RWPE1 (cell line): Measurements from ENCODE around the gene STC2.

Source experiments
- CTCF ChIA-PET: fragments of 350-600 bp; sonication (Branson Sonifier 250); formaldehyde crosslinking; extraction: SDS; loops from one replicate; lab custom pipeline; 2021; lab: Yijun Ruan, JAX
- POLR2A ChIA-PET: fragments of 400-600 bp; formaldehyde crosslinking; extraction: SDS; loops from one replicate; lab custom pipeline; 2020; ENCODE audit warnings: antibody characterized with exemption; ENCODE audit not compliant: low non-redundant PET; lab: Yijun Ruan, JAX
- DNase-seq: peaks from one replicate; pipeline ENCODE4 v3.0.0; 2012; ENCODE audit warnings: low spot score
- H3K27ac ChIP-seq: fragments of 450-650 bp; 2 replicates; pipeline ENCODE4 v1.5.1; 2017
- TF ChIP-seq, protein P1 (sequence below): fragments of 450-650 bp; conservative IDR thresholded peaks from 2 replicates; pipeline ENCODE4 v1.5.1; 2017; ENCODE audit warnings: low read depth, mild to moderate bottlenecking

The STC2 gene

DNA sequence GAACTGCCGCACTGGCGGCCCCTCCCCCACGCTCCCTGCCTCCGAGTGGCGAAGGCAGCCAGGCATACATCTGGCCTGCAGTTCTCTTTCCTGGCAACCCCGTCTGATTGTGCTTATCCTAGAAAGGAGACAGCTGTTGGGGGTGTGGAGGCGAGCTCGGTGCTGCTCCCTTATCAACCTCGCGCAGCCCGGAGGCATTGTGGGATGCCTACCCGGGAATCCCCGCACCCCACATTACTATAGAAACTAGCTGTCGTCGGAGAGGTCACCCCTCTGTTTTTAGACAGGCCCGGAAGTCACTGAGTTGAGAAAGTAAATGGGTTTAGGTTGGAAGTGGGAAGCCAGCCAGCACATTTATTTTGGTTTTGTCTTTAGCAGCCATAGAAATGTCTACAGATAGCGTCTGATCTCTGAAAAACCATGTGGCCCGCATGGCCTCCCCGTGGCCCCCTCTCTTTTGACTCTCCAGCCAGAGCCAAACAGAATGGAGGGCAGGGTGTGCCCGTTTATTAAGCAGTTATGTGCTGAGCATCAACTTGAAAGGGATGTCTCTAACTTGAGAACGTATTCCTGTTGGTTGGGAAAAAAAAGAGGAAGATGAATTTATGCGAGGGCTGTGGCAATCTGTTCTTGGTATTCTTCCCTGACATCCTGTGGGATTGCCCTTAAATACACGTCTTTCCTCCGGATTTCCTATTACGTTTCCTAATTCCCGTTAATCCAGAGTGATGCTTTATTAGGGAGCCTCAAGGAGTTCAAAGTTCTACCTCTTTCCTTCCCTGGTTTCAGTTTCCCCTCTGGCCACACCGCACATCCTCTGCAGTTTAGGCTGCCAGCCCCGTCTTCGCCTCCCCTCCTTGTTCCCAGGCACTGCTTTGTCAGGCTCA lies 3.9 kb downstream of the STC2 start:
- TF ChIP-seq, protein P1, sequence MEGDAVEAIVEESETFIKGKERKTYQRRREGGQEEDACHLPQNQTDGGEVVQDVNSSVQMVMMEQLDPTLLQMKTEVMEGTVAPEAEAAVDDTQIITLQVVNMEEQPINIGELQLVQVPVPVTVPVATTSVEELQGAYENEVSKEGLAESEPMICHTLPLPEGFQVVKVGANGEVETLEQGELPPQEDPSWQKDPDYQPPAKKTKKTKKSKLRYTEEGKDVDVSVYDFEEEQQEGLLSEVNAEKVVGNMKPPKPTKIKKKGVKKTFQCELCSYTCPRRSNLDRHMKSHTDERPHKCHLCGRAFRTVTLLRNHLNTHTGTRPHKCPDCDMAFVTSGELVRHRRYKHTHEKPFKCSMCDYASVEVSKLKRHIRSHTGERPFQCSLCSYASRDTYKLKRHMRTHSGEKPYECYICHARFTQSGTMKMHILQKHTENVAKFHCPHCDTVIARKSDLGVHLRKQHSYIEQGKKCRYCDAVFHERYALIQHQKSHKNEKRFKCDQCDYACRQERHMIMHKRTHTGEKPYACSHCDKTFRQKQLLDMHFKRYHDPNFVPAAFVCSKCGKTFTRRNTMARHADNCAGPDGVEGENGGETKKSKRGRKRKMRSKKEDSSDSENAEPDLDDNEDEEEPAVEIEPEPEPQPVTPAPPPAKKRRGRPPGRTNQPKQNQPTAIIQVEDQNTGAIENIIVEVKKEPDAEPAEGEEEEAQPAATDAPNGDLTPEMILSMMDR = no peak
- POLR2A ChIA-PET = no interaction called here
- CTCF ChIA-PET = no interaction called here
- DNase-seq = no peak
- H3K27ac ChIP-seq = peak overlapping the region; percentile 2; the same call in 1 of the 2 replicates

DNA sequence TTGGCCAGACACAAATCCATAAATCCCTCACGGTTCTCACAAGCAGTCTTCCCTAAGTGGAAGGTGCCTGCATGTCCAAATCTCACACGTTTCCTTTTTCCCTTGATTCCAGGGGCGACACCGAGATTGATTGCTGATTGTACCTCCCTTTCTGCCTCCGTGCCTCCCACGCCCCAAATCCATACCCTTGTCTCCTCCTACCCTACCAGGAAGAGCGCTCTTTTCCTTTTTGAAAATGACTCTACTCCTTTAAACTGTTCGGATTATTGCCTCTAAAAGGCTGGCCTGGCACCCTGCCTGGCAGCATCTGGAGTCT lies 4.5 kb downstream of the STC2 start:
- ChIA-PET CTCF (no interaction called here), POLR2A (no interaction called here)
- TF ChIP-seq, protein P1 = no peak
- DNase-seq = no peak
- peak overlapping the region; percentile 2; the same call in 1 of the 2 replicates for H3K27ac ChIP-seq

- no peak for DNase-seq
- peak overlapping the region; percentile 2; the same call in 1 of the 2 replicates for H3K27ac ChIP-seq
- ChIA-PET POLR2A (interaction anchor here (0.6 kb wide), 1 partner anchor 24 kb away, joined by 3 read pairs; no protein-coding TSS in a partner anchor), CTCF (interaction anchor here (1.5 kb wide), 1 partner anchor 250 kb away, joined by 3 read pairs; no protein-coding TSS in a partner anchor)
- TF ChIP-seq, protein P1 = no peak
Observed at GRCh38 chr5:173323106-173323798, 5.0 kb downstream of the STC2 start.

DNA sequence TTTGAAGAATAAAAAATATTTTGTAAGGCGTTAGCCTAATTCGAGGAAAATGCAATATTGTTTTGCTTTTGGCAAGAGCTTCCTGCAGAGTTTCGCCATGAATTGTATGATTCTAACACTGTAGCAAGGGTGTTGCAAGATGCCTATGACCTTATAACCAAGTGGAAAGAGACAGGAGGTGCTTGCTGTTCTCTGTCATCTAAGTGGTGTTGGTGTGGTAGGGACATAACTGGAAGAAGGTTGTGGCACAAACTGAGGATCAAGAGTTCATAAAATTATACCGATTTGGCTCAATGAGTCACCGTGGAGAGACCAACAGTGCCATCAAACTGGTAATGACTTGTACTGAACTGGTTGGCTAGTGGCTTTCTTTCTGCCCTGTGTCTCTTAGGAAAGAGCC lies 6.3 kb downstream of the STC2 start:
- TF ChIP-seq, protein P1 = no peak
- CTCF ChIA-PET = interaction anchor here (1.1 to 1.5 kb wide), 2 partner anchors 10 to 251 kb away, joined by 3 read pairs; no protein-coding TSS in a partner anchor
- DNase-seq = no peak
- POLR2A ChIA-PET = no interaction called here
- no peak overlapping the region for H3K27ac ChIP-seq

- POLR2A ChIA-PET = interaction anchor here (0.9 kb wide), 1 partner anchor 17 kb away, joined by 13 read pairs; no protein-coding TSS in a partner anchor
- CTCF ChIA-PET = interaction anchor here (0.5 to 1.3 kb wide), 5 partner anchors 26 to 444 kb away, joined by 3 to 4 read pairs (median 3); no protein-coding TSS in a partner anchor
- no peak for DNase-seq
- peak overlapping the region; percentile 3; the same call in 1 of the 2 replicates for H3K27ac ChIP-seq
- TF ChIP-seq, protein P1 = no peak
Observed at GRCh38 chr5:173320259-173320658, 8.0 kb downstream of the STC2 start.

- ChIA-PET CTCF (interaction anchor here (0.5 to 1.1 kb wide), 4 partner anchors 130 to 445 kb away, joined by 3 to 4 read pairs (median 3); no protein-coding TSS in a partner anchor), POLR2A (no interaction called here)
- TF ChIP-seq, protein P1 = no peak
- DNase-seq = no peak
- peak overlapping the region; percentile 3; the same call in 1 of the 2 replicates for H3K27ac ChIP-seq
Observed at GRCh38 chr5:173319646-173320045, 8.6 kb downstream of the STC2 start.
